GM12892 (cell line): Measurements from ENCODE around the gene CSNK1A1L.

ENCODE experiments used
- POLR2A ChIP-seq: IDR thresholded peaks from 2 replicates; pipeline ENCODE4 v1.6.1; 2011; ENCODE audit warnings: low read depth, low read length, control low read depth
- POLR2AphosphoS5 ChIP-seq: IDR thresholded peaks from 2 replicates; pipeline ENCODE4 v1.6.1; 2011; ENCODE audit warnings: low read depth, low read length, control low read depth

DNA sequence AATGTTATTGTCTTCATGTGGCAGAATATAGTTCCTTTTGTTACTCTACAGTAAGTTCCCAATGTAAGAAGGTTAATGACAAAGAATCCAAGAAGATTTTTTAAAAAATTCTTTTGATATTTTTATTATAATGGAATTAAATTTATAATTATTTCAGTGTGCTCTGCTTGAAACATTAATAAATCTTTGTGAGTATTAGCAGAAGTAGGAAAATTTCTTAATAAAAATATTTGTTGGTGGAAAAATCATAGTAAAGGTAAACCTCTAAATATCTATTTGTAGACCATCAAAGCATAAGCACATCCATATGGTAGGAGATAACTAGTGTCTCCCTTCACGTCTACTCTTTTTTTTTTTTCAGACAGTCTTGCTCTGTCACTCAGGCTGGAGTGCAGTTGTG lies 4.3 kb downstream of the CSNK1A1L start:
- TF ChIP-seq POLR2AphosphoS5 (no peak), POLR2A (no peak)
